Measurements from ENCODE around the gene RSBN1.

GRCh38 chr1:113846391-113847035, 34.2 kb upstream of the RSBN1 start:
- TF ChIP-seq POLR2AphosphoS5 (IDR thresholded peaks at IDR 0.05; ENCODE audit: low read depth, low read length), result no peak
- no peak for TF ChIP-seq TAF1 (IDR thresholded peaks at IDR 0.05; ENCODE audit: borderline replicate concordance, insufficient read depth, low read length)
- no peak for TF ChIP-seq REST (IDR thresholded peaks at IDR 0.05; ENCODE audit: insufficient read depth in 1 of 2, low read depth in 2 of 2, low read length in 2 of 2)
- TF ChIP-seq SIN3A (IDR thresholded peaks at IDR 0.05; ENCODE audit: borderline replicate concordance, insufficient read depth, low read length), result no peak
